ENCODE data around the gene NEK2.
"Not testable (repeated sequence)": the region's sequence is repeated elsewhere in the genome, so short reads cannot be mapped to it uniquely, and the experiment has no call there.

The NEK2 gene

GRCh38 chr1:211684791-211685190 is 9.4 kb upstream of the NEK2 start:
- no peaks in the 10 kb centered on the region for H3K9me3 ChIP-seq (ENCODE audit: low read depth, low read length)
- no peak overlapping the region for H3K4me3 ChIP-seq
- no peak for TF ChIP-seq FOXP2 (optimal IDR thresholded peaks at IDR 0.05; ENCODE audit: control extremely low read depth, extremely low read length, insufficient read depth)
- TF ChIP-seq EZH2 (IDR thresholded peaks at IDR 0.05), result no peak
- no peak for TF ChIP-seq POLR2AphosphoS5 (IDR thresholded peaks at IDR 0.05; ENCODE audit: borderline replicate concordance, low read depth, low read length)
- DNase-seq (ENCODE audit: low read depth, low spot score), result no peak
- no peaks in the 10 kb centered on the region for H3K36me3 ChIP-seq (ENCODE audit: insufficient read depth, low read length)
- no peak overlapping the region for H3K27ac ChIP-seq
- H3K9ac ChIP-seq (ENCODE audit: insufficient read length), result no peak overlapping the region

- no peak overlapping the region for H3K9ac ChIP-seq (ENCODE audit: insufficient read length)
- no peak for TF ChIP-seq FOXP2 (optimal IDR thresholded peaks at IDR 0.05; ENCODE audit: control extremely low read depth, extremely low read length, insufficient read depth)
- TF ChIP-seq EZH2 (IDR thresholded peaks at IDR 0.05), result no peak
- TF ChIP-seq POLR2AphosphoS5 (IDR thresholded peaks at IDR 0.05; ENCODE audit: borderline replicate concordance, low read depth, low read length), result no peak
- no peak overlapping the region for H3K4me3 ChIP-seq
- H3K27ac ChIP-seq, result no peak overlapping the region
- H3K9me3 ChIP-seq (ENCODE audit: low read depth, low read length), result no peaks in the 10 kb centered on the region
- H3K36me3 ChIP-seq (ENCODE audit: insufficient read depth, low read length), result no peaks in the 10 kb centered on the region
- no peak for DNase-seq (ENCODE audit: low read depth, low spot score)
Observed at GRCh38 chr1:211684331-211684730, 8.9 kb upstream of the NEK2 start.

- no peaks in the 10 kb centered on the region for H3K36me3 ChIP-seq (ENCODE audit: insufficient read depth, low read length)
- H3K9me3 ChIP-seq (ENCODE audit: low read depth, low read length), result no peaks in the 10 kb centered on the region
- TF ChIP-seq FOXP2 (optimal IDR thresholded peaks at IDR 0.05; ENCODE audit: control extremely low read depth, extremely low read length, insufficient read depth) (no peak), POLR2AphosphoS5 (IDR thresholded peaks at IDR 0.05; ENCODE audit: borderline replicate concordance, low read depth, low read length) (no peak), EZH2 (IDR thresholded peaks at IDR 0.05) (no peak)
- H3K9ac ChIP-seq (ENCODE audit: insufficient read length), result no peak overlapping the region
- no peak overlapping the region for H3K4me3 ChIP-seq
- no peak for DNase-seq (ENCODE audit: low read depth, low spot score)
- no peak overlapping the region for H3K27ac ChIP-seq
Observed at GRCh38 chr1:211683396-211684297, 8.2 kb upstream of the NEK2 start.

GRCh38 chr1:211682186-211682585 is 6.8 kb upstream of the NEK2 start:
- H3K4me3 ChIP-seq; H3K36me3 ChIP-seq (ENCODE audit: insufficient read depth, low read length); H3K27ac ChIP-seq; H3K9ac ChIP-seq (ENCODE audit: insufficient read length); H3K9me3 ChIP-seq (ENCODE audit: low read depth, low read length); DNase-seq (ENCODE audit: low read depth, low spot score): not testable (repeated sequence)

- H3K27ac ChIP-seq, result no peak overlapping the region
Observed at GRCh38 chr1:211680752-211681327, 5.4 kb upstream of the NEK2 start.

GRCh38 chr1:211677659-211678058 is 2.2 kb upstream of the NEK2 start:
- DNase-seq (ENCODE audit: low read depth, low spot score), result no peak

More at GRCh38 chr1:211680752-211681327, 5.4 kb upstream of the NEK2 start:
- Histone ChIP-seq H3K4me3 (no peak overlapping the region), H3K36me3 (ENCODE audit: insufficient read depth, low read length) (no peaks in the 10 kb centered on the region), H3K9me3 (ENCODE audit: low read depth, low read length) (no peaks in the 10 kb centered on the region), H3K9ac (ENCODE audit: insufficient read length) (no peak overlapping the region)
- DNase-seq (ENCODE audit: low read depth, low spot score), result peak; percentile 76
- TF ChIP-seq POLR2AphosphoS5 (IDR thresholded peaks at IDR 0.05; ENCODE audit: borderline replicate concordance, low read depth, low read length) (no peak), EZH2 (IDR thresholded peaks at IDR 0.05) (no peak), FOXP2 (optimal IDR thresholded peaks at IDR 0.05; ENCODE audit: control extremely low read depth, extremely low read length, insufficient read depth) (no peak)

GRCh38 chr1:211676761-211677160 is 1.3 kb upstream of the NEK2 start:
- peaks cover 6% of the 10 kb centered on the region; the same call in 1 of the 2 replicates for H3K36me3 ChIP-seq (ENCODE audit: insufficient read depth, low read length)
- H3K27ac ChIP-seq, result no peak overlapping the region
- H3K9ac ChIP-seq (ENCODE audit: insufficient read length), result no peak overlapping the region
- TF ChIP-seq POLR2AphosphoS5 (IDR thresholded peaks at IDR 0.05; ENCODE audit: borderline replicate concordance, low read depth, low read length) (no peak), EZH2 (IDR thresholded peaks at IDR 0.05) (no peak), FOXP2 (optimal IDR thresholded peaks at IDR 0.05; ENCODE audit: control extremely low read depth, extremely low read length, insufficient read depth) (no peak)
- no peaks in the 10 kb centered on the region for H3K9me3 ChIP-seq (ENCODE audit: low read depth, low read length)
- no peak overlapping the region for H3K4me3 ChIP-seq
- DNase-seq (ENCODE audit: low read depth, low spot score), result no peak

More at GRCh38 chr1:211677659-211678058, 2.2 kb upstream of the NEK2 start:
- H3K27ac ChIP-seq, result no peak overlapping the region
- H3K36me3 ChIP-seq (ENCODE audit: insufficient read depth, low read length), result peaks cover 5% of the 10 kb centered on the region; the same call in 1 of the 2 replicates
- H3K9me3 ChIP-seq (ENCODE audit: low read depth, low read length), result no peaks in the 10 kb centered on the region
- no peak overlapping the region for H3K9ac ChIP-seq (ENCODE audit: insufficient read length)
- no peak overlapping the region for H3K4me3 ChIP-seq
- TF ChIP-seq EZH2 (IDR thresholded peaks at IDR 0.05) (no peak), POLR2AphosphoS5 (IDR thresholded peaks at IDR 0.05; ENCODE audit: borderline replicate concordance, low read depth, low read length) (no peak), FOXP2 (optimal IDR thresholded peaks at IDR 0.05; ENCODE audit: control extremely low read depth, extremely low read length, insufficient read depth) (no peak)

GRCh38 chr1:211676106-211676583 is 724 bp upstream of the NEK2 start:
- Histone ChIP-seq H3K27ac (no peak overlapping the region), H3K9me3 (ENCODE audit: low read depth, low read length) (no peaks in the 10 kb centered on the region), H3K4me3 (peak overlapping the region; percentile 84), H3K9ac (ENCODE audit: insufficient read length) (peak overlapping the region; percentile 32), H3K36me3 (ENCODE audit: insufficient read depth, low read length) (peaks cover 10% of the 10 kb centered on the region)
- TF ChIP-seq FOXP2 (optimal IDR thresholded peaks at IDR 0.05; ENCODE audit: control extremely low read depth, extremely low read length, insufficient read depth) (no peak), EZH2 (IDR thresholded peaks at IDR 0.05) (no peak), POLR2AphosphoS5 (IDR thresholded peaks at IDR 0.05; ENCODE audit: borderline replicate concordance, low read depth, low read length) (no peak)
- DNase-seq (ENCODE audit: low read depth, low spot score), result no peak

All from SK-N-MC (cell line).